ENCODE measurements around the gene SIRT7.

Gene SIRT7

GRCh38 chr17:81890447-81891302, 27.3 kb downstream of the SIRT7 start:
- DNase-seq (ENCODE audit: low spot score) (peak; percentile 6), FAIRE-seq (no peak)

- DNase-seq (ENCODE audit: low spot score) (no peak), FAIRE-seq (no peak)
These were observed 28.4 kb downstream of the SIRT7 start for GRCh38 chr17:81889602-81890001.

DNA sequence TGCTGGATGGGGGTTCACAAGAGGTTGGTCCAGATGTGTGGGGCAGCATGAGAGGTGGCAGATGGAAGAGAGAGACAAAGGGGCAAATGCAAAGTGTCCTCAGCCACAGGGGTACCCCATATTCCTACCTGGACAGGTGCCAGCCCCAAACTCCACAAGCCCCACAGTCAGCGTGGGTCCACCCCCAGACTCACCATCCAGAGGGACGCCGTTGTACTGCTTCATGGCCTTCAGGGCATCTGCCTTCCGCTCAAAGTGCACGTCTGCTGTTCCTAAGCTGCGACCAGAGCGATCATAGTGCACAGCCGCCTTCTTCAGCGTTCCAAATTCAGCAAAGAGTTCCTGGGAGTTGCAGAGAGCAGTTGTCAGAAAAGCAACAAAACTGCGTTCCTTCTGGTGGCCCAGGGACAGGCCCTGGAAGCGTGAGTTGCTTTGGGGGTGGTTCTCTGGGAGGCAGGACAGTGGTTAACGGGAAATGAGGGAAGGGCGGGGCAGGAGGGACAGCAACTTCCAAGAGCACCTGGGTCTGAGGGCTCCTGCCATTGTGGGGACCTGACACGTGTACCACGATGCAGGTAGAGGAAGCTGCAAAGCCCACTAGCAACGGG, 28.9 kb downstream of the SIRT7 start:
- no peak for FAIRE-seq
- no peak for DNase-seq (ENCODE audit: low spot score)

DNA sequence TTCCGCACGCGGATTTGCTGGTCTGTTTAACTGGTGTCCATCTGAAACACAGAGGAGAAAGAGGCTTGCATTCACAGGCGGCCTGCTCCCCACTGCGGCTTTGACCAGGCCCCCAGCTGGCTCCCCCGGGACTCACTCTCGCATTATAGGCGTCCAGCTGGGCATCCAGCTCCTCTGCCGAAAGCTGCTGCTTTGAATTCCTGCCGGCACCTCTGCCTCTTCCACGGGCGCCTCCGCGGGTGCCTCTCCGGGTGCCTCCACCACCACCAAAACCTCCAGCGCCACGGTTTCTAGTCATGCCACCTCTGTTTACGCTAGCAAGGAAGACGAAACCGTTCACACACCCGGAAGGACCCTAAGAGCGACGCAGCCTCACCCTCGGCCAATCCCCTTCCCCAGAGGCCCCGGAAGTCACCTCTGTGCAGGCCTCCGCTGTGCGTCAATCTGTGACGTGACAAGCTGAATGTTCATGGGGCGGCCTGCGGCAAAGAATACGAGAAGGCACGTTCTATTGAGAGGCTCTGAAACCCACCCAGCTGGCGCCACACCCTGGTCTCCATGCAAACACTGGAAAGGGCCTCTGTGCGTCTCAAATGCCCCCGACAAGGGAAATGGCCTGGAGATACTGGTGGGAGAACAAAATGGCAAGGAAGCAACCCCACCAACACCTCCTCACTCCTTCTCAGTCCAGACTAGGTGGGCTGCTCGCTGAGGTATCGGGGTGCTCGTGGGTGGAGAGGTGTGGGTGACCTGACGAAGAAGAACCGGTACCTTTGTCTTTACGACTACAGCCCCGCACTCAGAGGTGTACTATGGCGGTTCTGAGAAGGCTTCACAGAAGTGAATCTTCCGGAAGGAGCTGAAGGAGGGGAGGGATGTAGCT, 29.6 kb downstream of the SIRT7 start:
- DNase-seq (ENCODE audit: low spot score) = no peak
- no peak for FAIRE-seq

DNA sequence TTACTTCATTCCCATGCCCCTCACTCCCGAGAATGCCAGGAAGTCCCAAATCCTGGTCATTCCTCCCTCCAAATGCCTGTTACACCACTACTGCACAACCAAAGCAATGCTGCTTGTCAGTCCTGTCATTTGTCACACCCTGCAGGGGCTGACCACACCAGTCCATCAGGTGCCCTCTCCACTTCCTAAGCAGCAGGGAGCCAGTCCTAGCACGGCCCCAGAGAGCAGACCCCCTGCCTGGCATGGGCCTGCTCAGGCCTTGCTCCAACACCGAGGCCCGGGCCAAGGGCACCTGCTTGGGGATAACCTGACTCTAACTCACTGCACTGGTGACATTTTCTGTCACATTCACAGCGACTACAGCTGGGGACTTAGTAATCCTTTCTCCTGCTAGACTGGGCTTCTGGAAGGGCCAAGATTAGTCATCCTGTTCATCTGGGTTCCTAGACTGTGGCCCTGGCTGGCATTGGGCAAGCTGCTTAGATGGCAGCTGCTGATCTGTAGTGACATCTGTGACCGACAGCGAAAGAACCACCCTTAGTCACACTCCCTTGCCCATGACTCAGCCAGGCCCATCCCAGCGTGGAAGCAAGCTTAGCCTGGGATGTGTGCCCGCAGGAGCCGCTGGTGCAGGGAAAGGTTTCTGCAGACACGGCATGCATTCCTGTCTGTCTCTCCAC, 32.0 kb downstream of the SIRT7 start:
- FAIRE-seq (peak; percentile 97), DNase-seq (ENCODE audit: low spot score) (peak; percentile 99)

- FAIRE-seq (no peak), DNase-seq (ENCODE audit: low spot score) (no peak)
These were observed 32.5 kb downstream of the SIRT7 start for GRCh38 chr17:81885454-81885853.

GRCh38 chr17:81884968-81885367, 33.0 kb downstream of the SIRT7 start:
- no peak for FAIRE-seq
- no peak for DNase-seq (ENCODE audit: low spot score)

GRCh38 chr17:81884520-81884919, 33.5 kb downstream of the SIRT7 start:
- no peak for FAIRE-seq
- no peak for DNase-seq (ENCODE audit: low spot score)

DNA sequence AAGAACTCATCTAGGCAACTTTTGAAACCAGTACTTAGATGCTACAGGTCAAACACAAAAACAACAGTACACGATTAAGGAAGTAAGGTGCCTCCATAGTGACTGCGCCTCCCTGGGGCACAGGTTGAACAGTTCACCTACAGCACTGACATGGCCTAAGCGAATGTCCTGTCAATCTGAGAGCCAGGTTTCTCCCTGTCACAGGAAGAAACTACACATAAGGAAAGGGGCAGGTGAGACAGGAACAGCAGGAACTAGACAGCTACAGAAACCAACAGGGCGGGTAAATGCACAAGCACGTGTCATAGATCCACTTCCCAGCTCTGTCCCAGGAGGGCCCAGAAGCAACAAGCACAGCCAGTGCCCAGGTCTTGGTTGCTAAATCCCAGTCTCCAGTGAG, 38.9 kb downstream of the SIRT7 start:
- no peak for DNase-seq (ENCODE audit: low spot score)
- FAIRE-seq = no peak

DNA sequence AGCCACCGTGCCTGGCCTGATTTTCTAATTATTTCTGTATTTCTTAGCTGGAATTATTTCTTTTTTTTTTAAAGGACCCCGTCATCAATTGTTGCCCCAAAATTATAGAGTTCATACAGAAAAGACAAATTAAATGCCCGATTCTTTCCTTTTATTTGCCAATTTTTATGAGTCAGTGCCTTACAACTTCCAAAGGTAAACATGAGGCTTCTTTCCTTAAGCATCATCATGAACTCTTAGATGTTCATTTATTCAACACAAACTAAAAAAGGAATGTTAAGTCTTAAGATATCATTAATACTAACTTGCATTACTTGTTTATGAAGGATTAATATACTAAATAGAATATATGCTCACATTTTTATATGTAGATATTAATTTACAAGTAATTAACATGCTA, 39.7 kb downstream of the SIRT7 start:
- no peak for DNase-seq (ENCODE audit: low spot score)
- no peak for FAIRE-seq

GRCh38 chr17:81877569-81877968, 40.4 kb downstream of the SIRT7 start:
- FAIRE-seq (no peak), DNase-seq (ENCODE audit: low spot score) (no peak)

DNA sequence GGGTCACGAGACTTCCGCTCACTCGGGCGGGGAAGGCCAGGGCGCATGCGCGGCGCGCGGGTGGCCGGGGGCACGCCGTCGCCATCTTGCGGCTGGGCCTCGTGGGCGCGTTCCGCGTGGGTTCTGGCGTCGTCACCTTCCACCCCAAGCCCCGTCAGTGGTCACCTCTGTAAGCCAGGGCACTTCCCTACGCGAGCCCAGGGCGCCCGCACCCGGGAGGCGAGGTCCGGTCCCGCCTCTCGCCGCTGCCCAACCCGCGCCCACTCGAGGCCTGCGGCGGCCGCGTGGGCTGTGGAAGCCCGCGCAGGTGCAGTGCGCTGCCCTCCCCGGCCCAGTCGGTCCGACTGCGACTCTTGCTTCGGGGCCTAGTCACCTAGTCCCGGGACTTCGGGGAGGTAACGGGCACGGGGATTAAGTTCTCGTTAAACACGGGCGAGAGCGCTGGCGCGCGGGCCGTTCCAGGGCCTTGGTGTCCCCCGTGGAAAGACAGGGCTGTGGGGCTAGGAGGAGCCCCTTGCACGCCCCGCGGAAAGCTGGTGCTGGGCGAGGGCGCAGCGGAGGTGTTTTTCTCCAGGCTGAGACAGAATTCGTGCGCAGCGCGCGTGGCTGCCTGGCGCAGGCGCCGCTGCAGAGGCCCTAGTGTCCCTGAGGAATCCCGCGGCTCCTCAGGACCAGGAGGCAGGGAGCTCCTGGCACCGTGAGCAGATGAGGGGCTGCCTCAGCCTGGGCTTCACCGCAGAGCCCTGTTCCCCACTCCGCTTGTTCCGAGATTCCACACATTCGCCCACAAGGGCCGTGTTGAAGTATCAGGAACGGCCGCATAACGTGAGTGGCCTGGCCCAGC, 46.4 kb downstream of the SIRT7 start:
- DNase-seq (ENCODE audit: low spot score) (peak; percentile 81), FAIRE-seq (no peak)

DNA sequence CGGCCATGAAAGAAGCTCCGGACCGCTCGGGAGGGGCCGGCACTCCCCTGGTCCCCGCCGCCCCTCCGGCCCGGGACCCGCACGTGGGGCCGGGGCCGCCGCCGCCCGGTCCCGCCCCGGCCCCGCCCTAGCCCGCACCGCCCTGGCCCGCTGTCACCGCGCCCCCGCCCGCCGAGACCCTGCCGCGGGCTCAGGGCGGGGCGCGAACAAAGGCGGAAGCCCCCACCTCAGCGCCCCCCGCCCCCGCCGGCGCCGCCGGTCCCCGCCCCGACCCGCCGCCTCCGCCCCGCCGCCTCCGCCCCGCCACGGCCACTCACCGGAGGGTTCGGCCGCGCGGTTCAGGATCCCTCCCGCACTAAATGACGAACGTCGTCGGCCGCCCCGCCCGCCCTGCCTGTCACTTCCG, 47.0 kb downstream of the SIRT7 start, which contains the start of gene ARHGDIA:
TSS of gene ARHGDIA (minus strand) at position 357 of the 406 bp plus-strand sequence. CDS start 1,407 bp downstream, outside the sequence.
- DNase-seq (ENCODE audit: low spot score) = no peak
- no peak for FAIRE-seq

GRCh38 chr17:81870131-81870980, 47.6 kb downstream of the SIRT7 start:
- DNase-seq (ENCODE audit: low spot score) = peak; percentile 41
- FAIRE-seq = no peak

- no peak for DNase-seq (ENCODE audit: low spot score)
These were observed 48.5 kb downstream of the SIRT7 start for GRCh38 chr17:81869221-81870130.

DNA sequence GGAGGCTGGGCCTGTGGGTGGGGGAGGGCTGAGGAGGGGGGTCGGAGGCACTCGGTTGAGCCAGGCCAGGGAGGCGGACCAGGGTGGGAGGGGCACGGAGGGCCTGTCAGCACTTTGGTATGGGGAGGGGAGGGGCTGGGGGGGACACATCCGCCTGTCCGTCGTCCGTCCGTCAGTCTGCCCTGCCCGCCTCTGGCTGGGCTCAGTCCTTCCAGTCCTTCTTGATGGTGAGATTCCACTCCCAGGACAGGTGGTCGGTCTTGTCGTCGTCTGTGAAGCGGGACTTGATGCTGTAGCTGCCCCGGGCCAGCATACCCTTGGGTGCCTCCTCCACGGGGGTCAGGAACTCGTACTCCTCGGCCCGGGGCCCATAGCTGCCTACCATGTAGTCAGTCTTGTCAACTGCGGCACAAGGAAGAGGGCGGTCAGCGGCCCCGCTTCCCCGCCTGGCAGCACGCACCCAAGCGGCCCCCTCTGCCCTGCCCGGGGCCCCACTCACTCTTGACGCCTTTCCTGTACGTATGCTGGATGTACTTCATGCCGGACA, 49.2 kb downstream of the SIRT7 start:
- no peak for FAIRE-seq
- peak; percentile 77 for DNase-seq (ENCODE audit: low spot score)

More at GRCh38 chr17:81869221-81870130, 48.5 kb downstream of the SIRT7 start:
- no peak for FAIRE-seq

- no peak for FAIRE-seq
- no peak for DNase-seq (ENCODE audit: low spot score)
These were observed 49.8 kb downstream of the SIRT7 start for GRCh38 chr17:81867991-81868673.

Data from RCC 7860 (cell line).